Measurements from ENCODE around the gene UCN2. TPM values are rescaled to one million over a fixed set of nuclear protein-coding genes. Genes with fewer than 3 reads are reported as not detected.

The UCN2 gene, protein sequence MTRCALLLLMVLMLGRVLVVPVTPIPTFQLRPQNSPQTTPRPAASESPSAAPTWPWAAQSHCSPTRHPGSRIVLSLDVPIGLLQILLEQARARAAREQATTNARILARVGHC
- 0.17 TPM for total RNA-seq
- long read RNA-seq: 0 reads

DNA sequence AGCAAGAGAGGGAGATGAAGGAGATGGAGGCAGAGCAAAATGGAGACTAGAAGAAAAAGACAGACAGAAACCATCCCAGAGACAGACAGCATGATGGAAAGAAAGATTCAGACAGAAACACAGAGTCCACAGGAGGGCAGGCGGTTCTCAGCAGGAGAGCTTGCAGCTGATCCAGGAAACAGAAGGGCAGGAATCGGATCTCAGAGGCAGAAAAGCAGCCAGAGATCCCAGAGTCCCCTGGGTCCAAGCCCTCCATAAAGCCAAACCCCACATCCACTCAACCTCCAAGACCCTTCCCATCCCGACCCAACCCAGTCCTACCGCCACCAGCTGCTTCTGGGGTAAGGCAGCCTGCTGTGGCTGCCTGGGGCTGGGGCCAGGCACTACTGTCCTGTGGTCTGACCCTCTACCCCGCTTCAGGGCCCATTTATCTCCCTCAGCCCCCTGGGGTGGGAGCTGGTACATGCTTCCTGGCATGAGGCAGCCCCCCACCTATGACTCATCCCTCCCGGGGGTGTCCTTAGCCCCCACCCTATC lies at the start of gene UCN2:
Gene UCN2 (minus strand): TSS at position 400 of the 537 bp plus-strand sequence. CDS start 657 bp downstream, outside the sequence.
- intact Hi-C loops (cut with micrococcal nuclease): no loop called here
- no peak for ATAC-seq
- DNase-seq: no peak

DNA sequence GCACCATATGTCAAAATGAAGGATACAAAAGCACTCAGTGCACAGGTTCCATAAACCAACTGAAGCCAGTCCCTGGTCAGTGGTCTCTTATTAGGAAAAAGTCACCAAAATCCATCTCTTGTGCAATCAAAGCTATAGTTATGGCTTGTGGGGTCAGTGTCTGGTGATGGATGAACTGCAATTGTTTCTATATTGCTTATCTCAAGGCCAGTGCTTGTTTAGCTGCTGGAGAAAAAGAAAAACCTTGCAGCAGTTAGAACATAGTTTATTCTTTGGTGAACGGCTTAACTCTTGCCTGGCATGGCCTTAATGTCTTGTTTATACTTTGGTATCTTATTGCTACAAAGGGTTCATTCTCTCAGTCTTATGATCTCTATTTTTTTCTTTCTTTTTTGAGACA lies 48.7 kb upstream of the UCN2 start:
- DNase-seq (no peak), ATAC-seq (no peak)
- intact Hi-C loops (cut with micrococcal nuclease): no loop called here

DNA sequence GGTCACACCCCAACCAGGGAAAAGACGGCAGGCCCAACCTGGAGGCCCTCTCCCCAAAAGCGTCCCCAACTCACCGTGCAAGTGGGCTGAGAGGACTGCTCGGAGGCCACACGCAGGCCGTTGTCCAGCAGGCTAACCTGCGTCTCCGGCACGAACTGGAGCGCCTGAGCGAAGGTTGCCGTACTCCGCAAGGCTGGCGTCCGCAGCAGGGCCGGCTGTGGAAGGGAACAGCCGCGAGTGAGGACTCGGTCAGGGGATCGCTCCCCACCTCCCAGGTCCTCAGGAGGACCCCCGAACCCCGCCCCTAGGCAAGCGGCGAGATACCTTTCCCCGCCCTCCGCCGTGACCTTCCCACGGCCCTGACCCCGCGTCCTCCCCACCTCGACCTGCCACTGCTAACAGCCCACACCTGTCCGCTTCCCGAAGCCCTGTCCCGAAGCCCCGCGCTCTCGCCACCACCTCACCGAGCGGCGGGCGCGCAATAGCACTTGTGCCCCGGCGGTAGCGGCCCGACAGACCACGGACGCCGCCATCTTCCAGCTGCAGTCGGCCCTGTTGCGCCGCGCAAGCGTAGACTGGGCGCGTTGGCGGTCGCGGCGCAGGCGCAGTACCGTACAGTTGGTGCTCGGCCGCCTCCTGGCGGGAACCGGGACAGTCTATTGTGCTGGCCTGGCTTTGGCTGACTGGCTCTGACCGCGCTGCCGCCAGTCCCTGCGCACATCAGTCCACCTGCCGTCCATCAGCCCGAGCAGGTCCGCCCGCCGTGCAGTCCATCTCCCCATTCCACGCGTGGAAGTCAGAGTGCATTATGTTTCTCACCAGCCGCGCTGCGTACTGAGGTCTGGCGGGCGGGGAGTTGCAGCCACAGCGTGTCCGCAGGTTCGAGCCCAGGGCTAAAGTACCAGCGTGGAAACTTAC lies 45.8 kb upstream of the UCN2 start, which contains the start of gene UQCRC1:
Gene UQCRC1 (minus strand): TSS at position 559 of the 918 bp plus-strand sequence. CDS start 26 bp downstream, at position 533.
- DNase-seq: peak; percentile 96
- intact Hi-C loops (cut with micrococcal nuclease): no loop called here

DNA sequence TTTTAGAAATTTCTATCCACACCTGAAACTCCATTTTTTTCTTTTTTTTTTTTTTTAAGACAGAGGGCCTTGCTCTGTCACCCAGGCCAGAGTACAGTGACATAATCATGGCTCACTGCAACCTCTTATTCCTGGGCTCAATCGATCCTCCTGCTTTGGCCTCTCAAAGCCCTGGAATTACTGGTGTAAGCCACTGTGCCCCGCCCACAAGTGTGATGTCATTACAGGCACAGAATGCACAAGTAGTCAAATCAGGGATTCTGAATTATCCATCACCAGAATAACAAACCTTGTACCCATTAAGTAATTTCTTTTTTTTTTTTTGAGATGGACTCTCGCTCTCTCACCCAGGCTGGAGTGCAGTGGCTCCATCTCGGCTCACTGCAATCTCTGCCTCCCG lies 43.9 kb upstream of the UCN2 start:
- DNase-seq: no peak
- intact Hi-C loops (cut with micrococcal nuclease): no loop called here
- ATAC-seq: no peak

More for the DNA sequence above, 45.8 kb upstream of the UCN2 start, which contains the start of gene UQCRC1:
- peak; percentile 99 for ATAC-seq

DNA sequence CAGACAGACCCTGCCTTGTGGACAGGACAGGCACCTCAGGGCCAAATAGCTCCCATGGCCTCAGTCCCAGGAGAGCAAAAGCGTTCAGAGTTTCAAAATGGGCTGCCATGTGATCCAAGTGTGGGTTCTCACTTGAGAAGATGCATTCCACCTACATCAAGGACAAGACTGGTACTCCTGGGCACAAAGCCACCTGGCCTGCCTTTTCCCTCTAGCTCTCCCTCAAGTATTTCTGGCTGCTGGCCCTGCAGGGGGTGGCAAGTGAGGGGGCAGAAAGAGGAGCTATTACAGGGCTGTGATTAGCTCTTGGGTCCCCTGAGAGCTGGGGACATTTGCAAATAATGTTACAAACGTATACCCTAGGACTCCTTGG lies 38.0 kb upstream of the UCN2 start:
- intact Hi-C loops (cut with micrococcal nuclease): no loop called here

DNA sequence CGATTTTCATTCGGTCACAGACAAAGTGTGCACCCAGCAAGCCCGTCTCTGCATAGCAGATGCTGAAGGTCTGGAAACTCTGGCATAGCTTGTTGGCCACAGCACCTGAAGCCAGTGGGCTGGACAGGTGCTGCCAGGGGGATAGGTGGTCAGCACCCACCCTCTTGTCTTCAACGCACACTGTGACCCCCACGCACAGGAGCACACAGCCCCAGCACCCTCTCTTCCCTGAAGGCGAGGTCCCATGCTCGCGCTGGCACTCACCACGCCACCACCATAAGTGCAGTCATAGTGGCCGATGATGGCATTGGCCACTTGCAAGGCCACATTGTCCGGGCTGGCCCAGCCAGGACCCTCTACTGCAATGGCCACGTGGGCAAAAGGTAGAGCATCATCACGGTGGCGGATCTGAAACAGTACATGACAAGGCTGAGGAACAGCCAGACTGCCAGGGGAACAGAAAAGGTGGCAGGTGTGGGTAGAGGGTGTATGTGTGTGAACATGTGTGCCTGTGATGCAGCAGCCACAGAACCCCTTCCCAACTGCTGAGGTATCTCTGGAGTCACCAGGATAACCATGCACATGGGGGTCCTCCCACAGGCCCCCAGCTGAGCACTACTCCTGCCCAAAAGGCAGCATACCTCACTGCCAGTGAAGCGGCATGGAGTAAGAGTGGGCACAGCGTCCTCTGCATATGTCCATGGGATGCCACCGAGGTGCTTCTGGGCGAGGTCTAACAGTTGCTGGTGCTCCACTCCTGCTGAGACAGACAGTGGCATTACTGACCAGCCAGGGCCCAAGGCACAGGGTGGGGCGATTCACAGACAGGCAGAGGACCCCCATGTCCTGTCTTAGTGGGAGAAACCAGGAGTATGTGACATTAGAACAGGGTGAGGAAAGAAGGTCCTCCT lies 37.4 kb upstream of the UCN2 start:
- intact Hi-C loops (cut with micrococcal nuclease): no loop called here
- DNase-seq (no peak), ATAC-seq (no peak)

More for the DNA sequence above, 38.0 kb upstream of the UCN2 start:
- DNase-seq: peak; percentile 88
- peak; percentile 55 for ATAC-seq

DNA sequence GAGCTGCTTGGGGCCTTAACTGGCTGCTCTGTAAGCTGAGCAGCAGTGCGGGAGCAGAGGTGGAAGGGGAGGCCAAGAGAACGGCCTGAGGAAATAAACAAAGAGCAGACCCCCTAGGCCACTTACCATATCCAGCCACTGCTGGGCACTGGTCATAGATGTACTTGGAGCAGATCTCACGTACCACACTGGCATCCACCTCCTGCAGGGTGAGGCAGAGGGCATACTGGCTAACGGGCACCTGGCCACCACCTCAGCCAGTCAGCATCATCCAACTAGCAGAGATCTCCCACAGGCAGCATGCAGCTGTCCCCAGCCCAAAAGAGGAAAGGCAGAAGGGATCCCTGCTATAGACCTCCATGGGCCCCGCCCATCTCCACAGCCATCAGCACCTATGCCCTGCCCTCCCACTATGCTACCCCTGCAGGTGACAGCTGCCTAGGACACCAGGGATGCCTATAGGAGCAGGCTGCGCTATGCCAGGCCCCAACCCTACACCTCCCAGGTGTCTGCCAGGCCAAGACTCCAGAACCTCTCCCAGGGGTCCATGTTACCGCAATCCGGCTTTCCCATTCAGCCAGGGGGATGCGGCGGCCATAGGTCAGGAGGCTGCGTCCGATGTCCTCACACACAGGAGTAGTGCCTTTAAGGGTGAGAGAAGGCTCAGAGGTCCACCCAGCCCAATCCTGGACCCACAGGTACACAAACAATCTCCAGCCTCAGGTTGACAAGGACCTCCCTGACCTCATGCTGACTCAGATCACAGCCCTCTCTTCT lies 36.1 kb upstream of the UCN2 start:
- intact Hi-C loops (cut with micrococcal nuclease): no loop called here

DNA sequence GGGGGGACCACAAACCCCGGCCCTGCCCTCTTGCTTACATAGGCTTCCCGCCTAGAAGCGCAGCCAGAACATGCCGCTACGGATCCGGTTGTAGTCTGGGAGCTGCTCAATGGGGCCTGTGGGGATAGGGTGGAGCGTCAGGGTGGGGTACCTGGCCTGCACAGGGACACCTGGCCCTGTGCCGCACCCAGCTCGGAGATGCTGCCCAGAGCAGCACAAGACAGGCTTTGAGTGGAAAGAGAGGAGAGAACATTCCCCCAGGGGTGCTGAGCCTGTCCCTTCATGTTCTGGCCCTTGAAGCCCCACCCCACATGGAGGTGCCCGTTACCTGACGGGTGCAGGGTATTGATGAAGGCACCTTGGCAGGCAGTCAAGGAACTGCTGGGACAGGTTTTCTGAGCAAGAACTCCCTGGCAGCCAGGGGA lies 35.5 kb upstream of the UCN2 start:
- intact Hi-C loops (cut with micrococcal nuclease): no loop called here
- ATAC-seq (no peak), DNase-seq (peak; percentile 46)

More for the DNA sequence above, 36.1 kb upstream of the UCN2 start:
- ATAC-seq: no peak
- DNase-seq: no peak

DNA sequence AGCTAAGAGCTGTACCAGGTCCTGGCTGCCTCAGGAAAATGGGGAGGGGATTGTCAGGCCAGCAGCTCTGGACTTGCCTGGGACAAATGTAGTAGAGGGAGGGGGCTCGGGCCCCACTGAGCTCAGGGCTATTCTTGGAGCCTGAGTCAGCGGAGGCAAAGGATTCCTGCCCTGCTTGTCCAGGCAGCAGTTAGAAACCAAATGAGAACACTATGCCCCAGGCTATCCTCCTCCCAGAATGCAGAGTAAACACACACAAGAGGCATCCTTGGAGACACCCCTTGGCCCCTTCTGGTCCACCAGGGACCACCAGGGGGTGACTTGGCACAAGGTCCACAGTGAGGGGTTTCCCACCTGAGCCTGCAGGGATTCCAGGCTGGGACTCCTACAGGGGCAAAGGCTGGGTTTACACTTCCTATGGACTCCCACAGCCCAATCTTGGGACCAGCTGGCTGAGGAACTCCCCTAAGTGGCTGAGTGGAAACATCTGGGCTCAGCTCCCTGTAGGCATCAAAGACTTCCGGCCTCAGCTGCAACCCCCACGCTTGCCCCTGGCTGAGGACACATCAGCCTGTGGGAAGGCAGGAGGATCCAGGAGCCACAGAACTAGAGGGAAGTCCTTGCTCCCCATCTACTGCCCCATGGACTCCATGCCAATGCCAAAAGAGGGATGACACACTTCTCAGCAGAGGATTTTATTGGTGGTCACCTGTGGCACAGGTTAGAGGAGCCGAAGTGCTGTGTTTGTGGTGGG lies 34.9 kb upstream of the UCN2 start:
- intact Hi-C loops (cut with micrococcal nuclease): no loop called here
- peak; percentile 76 for ATAC-seq

DNA sequence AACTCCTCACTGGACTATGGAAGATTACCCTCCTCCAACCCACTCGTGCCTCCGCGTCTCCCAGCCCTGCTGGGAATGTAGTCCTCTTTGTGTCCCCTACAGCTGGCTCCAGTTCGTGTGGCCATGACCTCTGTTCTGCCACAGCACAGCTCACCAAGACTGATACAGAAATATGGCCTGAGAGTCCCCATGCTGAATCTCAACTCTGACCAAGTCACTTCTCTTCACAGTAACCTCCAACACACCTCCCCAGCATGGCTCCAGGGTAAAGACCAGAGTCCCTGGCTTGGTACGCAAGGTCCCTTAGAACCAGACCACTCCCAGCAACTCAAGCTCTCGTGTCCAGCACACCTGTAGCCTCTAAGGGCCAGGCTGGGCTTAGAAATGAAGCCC lies 33.8 kb upstream of the UCN2 start:
- no peak for DNase-seq
- intact Hi-C loops (cut with micrococcal nuclease): no loop called here
- peak; percentile 3 for ATAC-seq

More for the DNA sequence above, 34.9 kb upstream of the UCN2 start:
- peak; percentile 80 for DNase-seq

DNA sequence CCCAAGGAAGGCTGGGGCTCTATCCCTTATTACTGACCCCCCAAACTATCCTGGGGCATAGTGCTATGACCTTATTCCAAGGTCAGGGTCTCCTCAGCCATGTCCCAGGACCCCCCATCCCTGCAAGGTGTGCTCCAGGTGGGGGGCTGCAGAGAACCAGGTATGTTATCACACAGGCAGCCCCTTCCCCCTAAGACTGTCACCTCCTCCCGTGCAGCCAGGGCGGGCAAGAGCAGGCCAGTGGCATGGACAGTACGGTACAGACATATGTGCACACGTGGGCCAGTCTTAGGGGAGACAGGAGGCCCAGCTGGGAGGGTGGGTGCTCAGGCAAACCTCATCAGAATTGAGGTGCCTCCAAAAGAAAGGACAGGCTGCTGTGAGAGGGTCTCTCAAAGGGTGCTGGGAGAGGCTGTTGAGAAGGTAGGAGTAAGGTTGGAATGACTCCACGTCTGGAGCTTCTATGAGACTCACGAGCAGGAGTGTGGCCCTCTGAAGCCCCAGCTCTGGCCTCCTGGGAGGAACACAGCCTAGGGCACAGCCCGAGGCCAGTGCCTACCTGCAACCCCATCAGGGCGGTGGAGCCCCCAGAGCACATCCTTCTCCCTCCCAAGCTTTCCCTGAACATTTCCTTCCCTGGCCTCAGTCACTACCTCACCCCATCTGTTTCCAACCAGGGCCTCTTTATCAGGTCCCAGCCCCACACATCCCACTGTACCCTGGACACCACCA lies 33.3 kb upstream of the UCN2 start:
- ATAC-seq (no peak), DNase-seq (no peak)
- intact Hi-C loops (cut with micrococcal nuclease): no loop called here

DNA sequence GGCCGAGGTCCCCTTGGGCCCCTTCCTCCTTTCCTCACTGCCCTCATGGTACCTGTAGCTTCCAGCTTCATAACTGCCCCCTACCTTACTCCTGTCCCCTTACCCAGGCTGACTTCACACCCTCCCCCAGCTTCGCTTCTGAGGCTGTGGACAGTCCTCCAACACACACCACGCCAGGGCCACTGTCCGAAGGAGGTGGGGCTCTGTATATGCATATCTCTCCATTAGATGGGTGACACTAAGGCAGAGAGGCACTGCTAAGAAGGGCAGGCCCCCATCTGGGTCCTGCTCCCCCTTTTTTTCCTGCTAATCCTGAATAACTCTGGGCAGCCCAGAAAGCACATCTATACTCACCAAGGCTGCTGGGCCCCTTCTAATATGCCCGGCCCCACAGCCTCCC lies 32.6 kb upstream of the UCN2 start:
- DNase-seq: no peak
- intact Hi-C loops (cut with micrococcal nuclease): no loop called here
- ATAC-seq: no peak

DNA sequence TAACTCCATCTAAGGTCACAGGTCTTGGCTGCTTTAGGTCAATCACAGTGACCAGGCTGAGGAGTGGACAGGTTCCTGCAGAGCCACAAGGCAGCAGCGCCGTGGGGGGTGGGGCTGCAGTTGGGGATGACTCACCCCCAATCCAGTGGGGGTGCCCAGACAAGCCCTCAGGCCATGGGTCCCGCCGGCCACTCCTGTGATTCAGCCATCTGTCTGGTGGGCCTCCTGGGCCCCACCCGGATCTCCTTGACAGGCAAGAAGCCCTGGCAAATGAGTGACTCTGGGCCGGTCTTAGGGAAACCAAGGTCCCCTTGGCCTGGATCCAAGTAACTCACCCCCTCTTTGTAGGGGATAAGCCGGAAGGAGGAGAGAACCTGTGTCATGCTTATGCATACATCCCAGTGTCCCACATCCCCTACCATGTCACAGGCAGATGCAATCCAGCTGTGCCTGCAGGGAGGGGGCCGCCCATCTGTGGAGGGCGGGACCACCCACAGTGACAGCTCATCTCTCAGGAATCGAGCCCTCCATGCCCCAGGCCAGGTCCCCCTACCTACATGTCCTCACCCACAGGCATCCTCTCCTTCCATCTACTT lies 32.0 kb upstream of the UCN2 start:
- peak; percentile 54 for DNase-seq
- ATAC-seq: no peak
- intact Hi-C loops (cut with micrococcal nuclease): no loop called here

DNA sequence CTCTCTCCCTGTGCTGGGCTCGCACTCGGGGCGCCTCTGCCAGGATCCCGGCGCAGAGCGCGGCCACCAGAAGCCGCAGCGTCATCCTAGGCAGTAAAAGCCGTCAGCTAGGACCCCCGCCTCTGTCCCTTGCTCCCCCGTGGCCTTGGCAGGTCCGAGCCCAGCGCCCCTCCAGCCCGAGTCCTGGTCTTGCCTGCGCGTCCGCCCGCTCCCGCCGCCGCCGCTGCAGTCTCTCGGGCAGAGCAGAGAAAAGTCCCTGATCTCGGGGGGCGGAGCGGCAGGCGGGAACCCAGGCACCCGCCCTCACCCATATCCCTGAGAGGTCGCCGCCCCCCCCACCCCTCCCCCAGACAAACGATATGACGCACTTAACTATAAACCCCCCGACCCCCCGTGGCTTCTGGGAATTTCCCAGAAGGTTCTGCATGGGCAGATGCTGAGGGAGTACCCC lies 31.5 kb upstream of the UCN2 start, which contains the start of gene COL7A1:
Gene COL7A1 (minus strand): TSS at position 255 of the 451 bp plus-strand sequence. CDS start 170 bp downstream, at position 85.
- DNase-seq: peak; percentile 44
- intact Hi-C loops (cut with micrococcal nuclease): no loop called here
- no peak for ATAC-seq

DNA sequence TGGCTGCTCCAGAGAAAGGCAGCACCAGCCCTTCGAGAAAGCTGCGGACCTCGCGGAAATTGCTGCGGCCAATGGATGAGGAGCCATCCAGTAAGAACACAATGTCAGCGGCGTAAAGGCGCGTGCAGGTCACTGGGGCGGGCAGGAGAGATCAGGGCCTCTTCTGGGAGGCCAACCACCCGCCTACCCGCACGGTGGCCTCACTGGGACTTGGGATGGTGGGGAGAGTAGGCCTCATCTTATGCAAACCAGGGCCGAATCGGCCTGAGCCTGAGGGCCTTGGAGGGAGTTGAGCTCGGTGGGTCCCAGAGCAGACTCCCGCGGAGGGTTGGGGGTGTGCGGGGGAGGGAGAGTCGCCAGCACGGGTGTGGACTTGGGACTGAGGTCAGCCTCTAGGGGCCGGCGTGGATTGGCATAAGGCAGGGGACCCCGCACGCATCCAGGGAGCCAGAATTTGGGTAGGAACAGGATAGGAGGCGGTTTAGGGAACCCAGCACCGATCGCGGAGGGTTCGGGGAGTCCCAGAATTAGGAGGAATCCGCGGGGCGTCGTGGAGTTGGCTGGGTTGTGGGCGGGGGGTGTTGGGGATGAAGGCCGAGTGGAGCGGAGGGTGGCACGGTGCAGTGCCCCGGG lies 31.0 kb upstream of the UCN2 start:
- ATAC-seq (no peak), DNase-seq (peak; percentile 44)
- intact Hi-C loops (cut with micrococcal nuclease): no loop called here

DNA sequence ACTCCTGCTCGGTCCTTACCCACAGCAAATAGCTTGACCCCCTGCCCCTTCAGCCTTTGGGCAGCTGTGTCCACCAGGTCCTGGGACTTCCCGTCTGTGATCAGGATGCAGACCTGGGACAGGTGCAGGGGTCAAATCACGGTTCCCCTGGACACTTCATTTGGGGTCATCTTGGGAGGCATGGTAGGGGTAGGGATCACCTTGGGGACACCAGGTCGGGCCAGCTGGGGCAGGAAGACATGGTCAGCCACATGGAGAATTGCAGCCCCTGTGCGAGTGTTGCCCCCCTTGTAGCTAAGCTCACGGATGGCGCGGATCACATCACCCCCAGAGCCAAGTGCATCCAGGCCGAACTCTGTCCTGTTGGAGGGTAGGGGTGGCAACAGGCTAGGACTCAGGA lies 29.8 kb upstream of the UCN2 start:
- ATAC-seq: no peak
- intact Hi-C loops (cut with micrococcal nuclease): no loop called here
- DNase-seq: no peak
